BJ (cell line): Measurements from ENCODE around the gene SMARCAL1. TPM values are rescaled to one million over a fixed set of nuclear protein-coding genes. Genes with fewer than 3 reads are reported as not detected.

ENCODE experiments used
- CTCF ChIA-PET: fragments of 350-600 bp; formaldehyde crosslinking; extraction: SDS; loops from one replicate; lab custom pipeline; 2021; ENCODE audit warnings: antibody characterized with exemption, inconsistent platforms; lab: Yijun Ruan, JAX
- POLR2A ChIA-PET: fragments of 300-600 bp; sonication (Branson Sonifier 250); formaldehyde crosslinking; extraction: SDS; loops from one replicate; lab custom pipeline; 2021; ENCODE audit warnings: antibody characterized with exemption; lab: Charles Lee
- DNase-seq: peaks from one replicate; pipeline ENCODE4 v3.0.0-alpha.2; 2011; ENCODE audit warnings: low read depth
- H3K27me3 ChIP-seq: 2 replicates; pipeline ENCODE4 v1.6.0; 2011; ENCODE audit warnings: low read length; ENCODE audit not compliant: control insufficient read depth, insufficient read depth
- H3K36me3 ChIP-seq: 2 replicates; pipeline ENCODE4 v1.5.1; 2011; ENCODE audit warnings: low read length; ENCODE audit not compliant: control insufficient read depth, insufficient read depth
- H3K4me3 ChIP-seq: 2 replicates; pipeline ENCODE4 v1.5.1; 2011; ENCODE audit warnings: low read depth, mild to moderate bottlenecking, control low read depth, low read length
- CTCF ChIP-seq: IDR thresholded peaks from 2 replicates; pipeline ENCODE4 v1.5.1; 2011; ENCODE audit warnings: low read depth, mild to moderate bottlenecking, control low read depth, inconsistent platforms, low read length, moderate library complexity; ENCODE audit not compliant: insufficient read depth
- polyA plus RNA-seq: library from polyadenylated mRNA; depleted of rRNA; stranded (reverse); fragments of >200 nt; gene quantifications from 2 replicates; pipeline ENCODE4 v1.2.3, GENCODE V29; 2011

The SMARCAL1 gene
- polyA plus RNA-seq, 1 experiment = 41.2 TPM

DNA sequence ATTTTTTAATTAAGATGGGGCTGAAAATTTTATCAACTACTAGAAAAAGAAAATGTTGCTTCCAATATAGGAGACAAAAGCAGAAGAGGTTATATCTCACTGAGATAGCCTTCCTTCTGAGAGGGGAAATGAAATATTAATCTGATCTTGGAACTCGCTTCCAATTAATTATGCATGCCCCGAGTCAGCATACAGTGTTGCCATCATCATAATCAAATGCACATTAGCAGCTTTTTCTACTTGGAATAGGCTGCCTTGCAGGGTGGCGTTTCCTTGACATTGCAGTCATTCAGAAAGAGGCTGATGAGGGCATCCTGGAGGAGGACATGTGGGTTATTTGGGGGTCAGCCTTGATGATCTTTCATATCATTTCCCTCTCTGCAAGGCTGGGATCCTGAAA is 67.9 kb downstream of the SMARCAL1 start:
- H3K36me3 ChIP-seq = peaks cover 10% of the 10 kb centered on the region
- CTCF ChIA-PET = interaction anchor here (1.1 kb wide), 1 partner anchor 13 kb away, joined by 3 read pairs; no protein-coding TSS in a partner anchor

DNA sequence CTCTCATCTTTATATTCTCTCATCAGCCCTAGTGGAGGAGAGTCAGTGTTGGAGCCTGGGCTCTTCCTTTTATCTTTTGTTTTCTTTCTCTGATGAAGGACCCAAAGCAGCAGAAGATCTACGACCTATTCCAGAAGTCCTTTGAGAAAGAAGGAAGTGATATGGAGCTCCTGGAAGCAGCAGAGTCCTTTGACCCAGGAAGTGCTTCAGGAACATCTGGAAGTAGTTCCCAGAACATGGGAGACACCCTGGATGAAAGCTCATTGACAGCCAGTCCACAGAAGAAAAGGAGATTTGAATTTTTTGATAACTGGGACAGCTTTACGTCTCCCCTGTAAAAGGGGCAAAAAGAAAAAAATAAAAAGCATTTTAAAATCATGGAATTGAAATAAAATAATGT is 70.4 kb downstream of the SMARCAL1 start:
- DNase-seq = no peak
- no peak overlapping the region for H3K4me3 ChIP-seq
- TF ChIP-seq CTCF = no peak
- H3K27me3 ChIP-seq = no peaks in the 10 kb centered on the region
- ChIA-PET CTCF (no interaction called here), POLR2A (interaction anchor here (0.6 kb wide), 1 partner anchor 24 kb away, joined by 21 read pairs; no protein-coding TSS in a partner anchor)
- peaks cover 7% of the 10 kb centered on the region for H3K36me3 ChIP-seq

More for the DNA sequence above, 67.9 kb downstream of the SMARCAL1 start:
- POLR2A ChIA-PET = no interaction called here
- DNase-seq = no peak
- no peak overlapping the region for H3K4me3 ChIP-seq
- TF ChIP-seq CTCF = no peak
- H3K27me3 ChIP-seq = no peaks in the 10 kb centered on the region

DNA sequence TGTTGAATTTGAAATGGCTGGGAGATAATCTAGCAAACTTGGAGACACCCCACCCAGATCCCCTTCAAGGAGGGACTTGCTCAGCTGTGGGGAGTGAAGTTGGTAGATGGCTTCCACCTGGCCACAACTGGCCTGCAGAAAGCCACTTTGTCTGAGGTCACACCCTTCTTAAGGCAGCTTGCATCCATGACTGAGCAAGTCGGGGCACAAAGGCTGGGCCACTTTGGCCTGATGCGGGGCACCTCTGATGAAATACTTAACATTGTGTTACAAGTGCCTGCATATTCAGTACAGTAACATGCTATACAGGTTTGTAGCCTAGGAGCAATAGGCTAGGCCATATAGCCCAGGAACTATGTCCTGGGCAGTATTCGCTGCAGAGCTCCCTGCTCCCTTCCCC is 73.0 kb downstream of the SMARCAL1 start:
- TF ChIP-seq CTCF = no peak
- POLR2A ChIA-PET = no interaction called here

DNA sequence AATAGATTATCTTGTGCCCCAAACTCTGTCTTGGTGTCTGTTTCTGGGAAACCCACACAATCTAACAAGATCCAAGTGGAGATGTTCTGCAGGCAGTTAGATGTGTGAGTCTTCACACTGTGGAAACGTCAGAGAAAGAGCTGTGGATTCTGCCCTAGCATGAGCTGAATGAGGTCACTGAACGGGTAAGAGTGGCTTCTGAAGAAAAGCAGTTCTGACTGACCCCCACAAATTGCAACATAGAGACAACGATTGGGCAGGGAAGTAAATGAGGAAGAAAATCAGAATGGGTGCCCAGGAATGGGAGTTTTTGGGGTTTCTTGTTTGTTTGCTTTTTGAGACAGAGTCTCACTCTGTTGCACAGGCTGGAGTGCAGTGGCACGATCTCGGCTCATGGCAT is 73.5 kb downstream of the SMARCAL1 start:
- no peaks in the 10 kb centered on the region for H3K27me3 ChIP-seq

More for the DNA sequence above, 73.0 kb downstream of the SMARCAL1 start:
- CTCF ChIA-PET = no interaction called here
- DNase-seq = no peak
- Histone ChIP-seq H3K4me3 (no peak overlapping the region), H3K36me3 (peaks cover 5% of the 10 kb centered on the region; the same call in 1 of the 2 replicates), H3K27me3 (no peaks in the 10 kb centered on the region)

GRCh38 chr2:216486271-216486670 is 74.0 kb downstream of the SMARCAL1 start:
- Histone ChIP-seq H3K4me3 (no peak overlapping the region), H3K36me3 (0 out of 2 replicates have a peak, but pooled peaks cover 3% of the 10 kb centered on the region), H3K27me3 (no peaks in the 10 kb centered on the region)
- ChIA-PET CTCF (no interaction called here), POLR2A (no interaction called here)
- TF ChIP-seq CTCF = no peak
- no peak for DNase-seq

More for the DNA sequence above, 73.5 kb downstream of the SMARCAL1 start:
- POLR2A ChIA-PET = no interaction called here
- peaks cover 4% of the 10 kb centered on the region; the same call in 1 of the 2 replicates for H3K36me3 ChIP-seq
- CTCF ChIA-PET = no interaction called here
- TF ChIP-seq CTCF = no peak
- H3K4me3 ChIP-seq = no peak overlapping the region
- no peak for DNase-seq
